ENCODE data around the gene SEMA3E. TPM values are rescaled to one million over a fixed set of nuclear protein-coding genes. Genes with fewer than 3 reads are reported as not detected.
A peak's percentile ranks its signal among the peaks of the same experiment; 100 is the strongest.
"Not testable (repeated sequence)": the region's sequence is repeated elsewhere in the genome, so short reads cannot be mapped to it uniquely, and the experiment has no call there.

The SEMA3E gene
- 1 to 10 TPM; 1.4 to 3.3 (median 2.8) TPM for polyA plus RNA-seq (ENCODE audit: insufficient read length in 4 of 4)

DNA sequence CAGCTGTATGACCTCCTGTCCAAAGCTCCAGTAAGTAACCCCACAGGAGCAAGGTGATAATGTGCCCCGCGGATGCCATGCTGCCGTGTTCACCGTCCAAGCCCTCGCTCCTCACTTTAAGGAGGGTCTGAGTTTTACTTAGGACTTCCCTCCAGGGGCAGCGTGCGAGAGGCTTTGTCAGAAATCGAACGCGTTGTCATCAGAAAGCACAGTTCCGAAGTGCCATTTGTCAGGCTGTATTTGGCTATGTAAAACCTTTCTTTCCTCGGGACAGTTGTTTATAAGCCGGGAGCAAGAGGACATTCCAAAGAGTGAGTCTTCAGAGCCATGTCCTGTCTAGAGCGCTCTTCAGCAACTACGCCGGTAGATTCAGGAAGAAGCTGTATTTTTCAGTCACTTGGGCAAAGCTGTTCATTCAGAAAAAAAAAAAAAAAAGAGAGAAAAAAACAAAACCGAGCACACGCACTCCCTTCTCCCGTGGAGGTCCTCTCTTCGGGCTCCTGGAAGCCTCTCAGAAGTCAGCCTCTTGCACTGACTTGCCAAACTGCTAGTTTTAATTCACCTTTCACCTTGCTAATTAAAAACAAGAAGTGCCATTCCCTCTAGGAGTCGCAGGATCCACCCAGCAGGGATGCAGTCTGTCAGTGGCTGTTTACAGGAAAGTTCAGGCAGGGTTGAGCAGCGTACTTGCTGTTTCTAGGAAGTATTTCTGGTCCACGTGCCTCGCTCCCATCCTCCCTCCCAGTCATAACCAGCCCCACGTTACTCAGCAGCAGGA lies at the start of gene SEMA3E:
Gene SEMA3E, minus strand, starts transcription at position 676 of the 778 bp plus-strand sequence.
- peak in 3 of 4 donors; percentile 15 to 22 (median 16) for DNase-seq (ENCODE audit: low read depth in 4 of 4, low spot score in 3 of 4)

DNA sequence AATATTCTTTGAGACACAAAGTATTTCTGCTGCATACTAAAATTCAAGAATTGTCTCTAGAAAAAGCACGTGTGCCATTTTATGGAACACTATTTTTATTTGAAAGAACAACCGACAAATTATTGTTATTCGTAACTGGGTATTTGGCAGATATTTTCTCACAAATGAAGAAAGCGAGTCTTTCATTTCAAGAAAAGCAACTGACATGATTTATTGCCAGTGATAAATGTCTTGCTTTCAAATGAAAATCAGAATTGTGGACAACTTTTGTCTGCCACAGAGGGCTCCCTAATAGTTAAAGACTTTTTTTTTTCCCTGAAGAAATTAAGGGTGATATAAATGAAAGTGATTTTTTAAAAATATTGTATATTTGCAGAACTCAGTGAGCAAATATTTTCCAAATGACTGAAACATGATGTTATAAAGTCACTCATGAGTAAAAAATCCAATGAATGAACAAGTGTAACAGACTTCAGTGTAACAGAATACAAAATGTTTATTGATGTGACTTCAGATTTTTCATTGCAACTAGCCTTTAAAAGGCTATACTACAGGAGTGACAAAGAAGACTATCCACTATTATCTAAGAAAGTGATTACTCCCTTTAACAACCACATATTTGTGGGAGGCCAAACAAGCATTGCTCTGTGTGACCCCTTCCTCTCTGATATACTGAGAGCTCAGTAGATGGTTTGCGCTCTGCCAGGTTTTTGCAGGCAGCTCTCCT lies 49.0 kb upstream of the SEMA3E start:
- no peak for DNase-seq (ENCODE audit: low read depth in 4 of 4, low spot score in 3 of 4)

DNA sequence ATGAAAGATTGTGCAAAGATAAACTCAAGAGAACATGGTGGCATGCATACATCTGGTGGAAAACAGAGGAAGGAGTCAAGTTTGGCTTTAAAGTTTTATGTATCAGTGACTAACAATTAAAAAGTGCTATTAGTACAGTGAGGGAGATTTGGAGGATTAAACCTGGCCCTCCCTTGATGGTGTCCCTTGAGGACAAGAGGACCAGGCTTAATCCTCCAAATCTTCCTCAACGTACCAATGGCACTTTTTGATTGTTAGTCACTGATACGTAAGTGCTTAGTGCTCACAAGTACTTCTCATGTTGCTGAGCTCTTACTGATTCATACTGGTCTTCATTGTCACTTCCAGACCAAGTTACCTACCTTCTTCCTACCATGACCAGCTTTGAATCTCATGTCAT lies 47.2 kb upstream of the SEMA3E start:
- DNase-seq (ENCODE audit: low read depth in 4 of 4, low spot score in 3 of 4): no peak

DNA sequence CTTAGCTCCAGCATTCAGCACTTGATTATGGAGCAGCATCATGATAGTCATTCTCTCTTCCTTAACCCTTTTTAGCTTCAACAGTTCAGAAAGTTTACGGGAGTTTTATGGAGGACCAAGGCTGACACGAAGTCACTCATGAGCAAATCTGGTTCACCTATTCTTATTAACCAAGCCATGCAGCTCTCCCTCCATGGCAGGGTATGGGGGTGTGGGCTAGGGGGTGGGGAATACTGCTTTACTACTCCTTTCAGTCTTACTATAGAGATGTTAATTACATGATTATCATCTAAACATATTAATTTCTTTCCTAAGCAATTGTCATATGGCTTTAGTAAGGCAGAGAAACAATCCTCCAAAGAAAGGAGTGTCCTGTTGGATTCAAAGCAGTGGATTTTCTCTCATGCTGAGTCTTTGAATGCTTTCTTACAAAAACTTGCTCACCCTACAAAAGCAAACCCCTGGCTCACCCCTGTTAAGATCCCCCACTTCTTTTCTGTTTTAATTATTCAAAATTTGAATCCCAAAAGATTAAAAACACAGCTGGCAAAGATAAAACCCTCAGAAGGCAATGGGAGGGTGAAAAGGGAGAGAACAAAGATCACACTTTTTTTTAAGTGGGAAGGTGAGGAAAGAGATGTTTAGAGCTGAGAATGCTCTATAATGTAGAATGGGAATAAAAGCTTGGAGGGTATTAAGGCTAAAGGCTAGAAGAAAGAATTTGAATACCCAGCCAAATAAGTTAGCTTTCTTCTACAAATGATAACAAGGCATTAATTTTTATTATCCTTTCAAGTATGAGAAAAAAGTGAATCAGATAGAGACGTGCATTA lies 46.4 kb upstream of the SEMA3E start:
- no peak for DNase-seq (ENCODE audit: low read depth in 4 of 4, low spot score in 3 of 4)

DNA sequence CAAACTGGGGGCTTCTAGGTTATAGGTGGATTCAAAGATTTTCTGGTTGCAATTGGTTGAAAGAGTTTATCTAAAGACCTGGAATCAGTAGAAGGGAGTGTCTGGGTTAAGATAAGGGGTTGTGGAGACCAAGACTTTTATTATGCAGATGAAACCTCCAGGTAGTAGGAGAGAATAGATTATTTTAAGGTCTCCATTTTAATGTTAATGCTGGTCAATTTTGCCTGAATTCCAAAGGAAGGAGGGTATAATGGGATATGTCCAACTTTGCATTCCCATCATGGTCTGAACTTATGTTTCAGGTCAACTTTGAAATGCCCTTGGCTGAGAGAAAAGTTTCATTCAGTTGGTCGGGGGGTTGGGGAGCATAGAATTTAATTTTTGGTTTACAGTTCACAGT lies 44.3 kb upstream of the SEMA3E start:
- no peak for DNase-seq (ENCODE audit: low read depth in 4 of 4, low spot score in 3 of 4)

DNA sequence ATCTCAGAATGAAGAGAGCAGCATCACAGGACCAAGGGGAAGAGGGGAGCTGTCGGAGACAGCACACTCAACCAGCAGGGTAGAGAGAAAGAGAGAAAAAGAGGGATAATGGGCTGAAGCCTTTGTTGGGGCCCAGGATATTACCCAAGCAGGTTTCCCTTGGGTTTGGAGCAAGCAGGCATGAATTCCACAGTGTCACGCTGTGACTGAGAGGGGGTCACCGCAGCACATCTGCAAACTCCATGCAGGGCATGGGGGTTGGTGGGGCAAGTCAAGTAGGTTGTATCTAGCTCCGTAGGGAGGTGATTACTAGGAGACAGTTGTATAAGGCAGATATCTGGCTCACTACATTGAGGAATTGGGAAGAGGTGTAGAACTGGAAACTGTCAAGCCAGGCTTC lies 42.2 kb upstream of the SEMA3E start:
- no peak for DNase-seq (ENCODE audit: low read depth in 4 of 4, low spot score in 3 of 4)

DNA sequence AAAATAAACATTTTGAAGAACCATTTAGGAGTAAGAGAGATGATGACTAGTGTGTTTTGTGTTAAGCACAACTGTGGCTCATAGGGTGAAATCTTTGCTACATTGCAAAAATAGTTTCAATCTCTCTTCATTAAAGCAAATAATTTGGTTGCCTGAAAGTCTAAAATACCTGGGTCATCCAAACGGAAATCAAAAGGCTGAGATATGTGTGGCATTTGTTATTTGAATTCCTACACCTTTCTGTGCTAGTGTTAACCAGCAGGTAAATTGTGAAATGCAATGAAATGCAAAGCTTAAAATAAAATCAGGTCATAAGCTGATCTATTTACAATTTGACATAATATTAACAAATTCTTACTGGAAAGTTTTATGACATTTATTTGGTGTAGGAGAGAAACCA lies 40.9 kb upstream of the SEMA3E start:
- no peak for DNase-seq (ENCODE audit: low read depth in 4 of 4, low spot score in 3 of 4)

DNA sequence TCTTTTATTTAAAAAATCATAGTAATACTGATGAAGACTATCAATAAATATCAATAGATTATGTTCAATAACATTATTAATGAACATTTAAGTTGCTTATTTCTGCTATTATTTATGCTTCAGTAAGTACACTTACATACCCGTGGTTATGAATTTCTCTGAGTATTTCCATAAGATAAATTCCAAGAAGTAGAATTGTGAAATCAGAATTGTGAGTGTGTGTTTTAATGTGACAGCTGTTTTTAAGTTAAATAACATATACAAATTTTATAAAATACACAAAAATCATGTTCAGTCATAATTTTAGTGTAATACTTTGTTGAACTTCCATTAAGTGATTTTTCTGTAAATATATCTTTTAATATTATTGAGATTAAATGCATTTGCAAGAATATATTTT lies 37.5 kb upstream of the SEMA3E start:
- no peak for DNase-seq (ENCODE audit: low read depth in 4 of 4, low spot score in 3 of 4)

DNA sequence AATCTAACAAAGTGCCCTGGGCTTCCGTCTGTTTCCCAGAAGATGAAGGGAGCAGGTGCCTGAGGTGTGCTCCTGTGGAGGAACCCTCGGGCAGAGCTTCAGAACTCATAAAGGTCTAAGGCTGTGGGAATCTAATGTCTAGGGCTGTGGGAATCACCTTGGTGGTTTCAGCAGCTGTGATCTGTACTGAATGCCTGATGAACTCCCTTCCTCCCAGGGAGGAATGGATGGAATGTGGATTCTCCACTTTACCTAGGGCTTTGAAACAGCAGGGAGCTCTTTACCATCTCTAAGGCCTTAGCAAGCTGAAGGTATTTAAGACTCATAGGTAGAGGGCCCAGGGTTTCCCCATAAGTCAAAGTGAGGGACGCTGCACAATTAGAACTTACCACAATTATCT lies 36.0 kb upstream of the SEMA3E start:
- no peak for DNase-seq (ENCODE audit: low read depth in 4 of 4, low spot score in 3 of 4)

DNA sequence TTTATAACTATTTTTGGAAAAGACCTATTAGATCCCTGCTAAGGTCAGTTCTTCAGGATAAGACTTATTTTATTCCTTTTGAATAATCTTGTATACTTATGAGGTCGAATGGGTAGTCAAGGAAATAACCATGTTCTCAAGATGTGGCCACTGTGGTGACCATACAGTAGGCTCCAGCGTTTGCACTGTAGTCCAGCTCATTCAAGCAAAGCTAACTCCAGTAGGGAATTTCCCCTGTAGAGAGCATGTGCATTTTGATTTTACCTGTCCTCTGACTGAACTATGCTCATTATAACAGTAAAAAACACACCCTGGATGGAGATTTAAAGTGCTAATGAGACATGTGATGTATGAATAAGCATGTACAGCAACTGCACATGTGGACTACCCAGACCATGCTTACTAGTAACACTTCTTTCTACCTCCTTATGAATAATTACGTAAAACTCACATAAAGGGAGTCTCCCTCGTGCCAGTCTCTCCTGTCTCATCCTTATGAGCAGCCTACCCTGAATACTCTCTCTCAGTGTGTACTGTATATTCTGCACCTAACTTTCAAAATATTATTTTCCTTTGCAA lies 32.4 kb upstream of the SEMA3E start:
- no peak for DNase-seq (ENCODE audit: low read depth in 4 of 4, low spot score in 3 of 4)

DNA sequence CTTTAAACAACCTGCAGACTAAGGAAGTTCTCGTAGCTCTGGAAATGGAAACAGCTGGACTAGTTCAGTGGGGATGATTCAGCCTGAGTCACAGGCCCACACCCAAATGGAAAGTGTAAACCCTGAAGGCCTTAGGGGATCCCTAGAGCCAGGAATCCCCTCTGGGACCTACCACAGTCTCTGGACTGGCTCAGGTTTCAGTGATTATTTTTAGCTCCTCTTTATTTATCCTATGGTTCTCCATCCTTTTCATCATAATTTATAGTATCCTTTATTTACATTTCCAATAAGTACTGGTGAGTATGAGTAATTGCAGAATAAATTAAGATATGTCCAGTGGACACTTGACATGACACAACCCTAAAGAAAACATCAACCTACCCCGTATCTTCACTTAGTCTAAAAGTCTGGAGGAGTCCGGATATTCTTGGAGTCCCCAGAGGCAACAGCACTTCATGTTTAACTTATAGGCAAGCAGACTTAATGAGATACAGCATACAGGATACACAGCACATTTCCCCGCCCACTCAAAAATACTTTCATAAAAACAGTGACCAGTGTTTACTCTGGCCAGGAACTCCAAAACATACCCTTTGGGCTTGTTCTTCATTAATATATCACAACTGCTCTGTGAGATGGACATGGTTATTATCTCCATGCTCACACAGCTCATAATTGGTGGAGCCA lies 28.4 kb upstream of the SEMA3E start:
- DNase-seq (ENCODE audit: low read depth in 4 of 4, low spot score in 3 of 4): peak in 3 of 4 donors; percentile 25 to 39 (median 28)

DNA sequence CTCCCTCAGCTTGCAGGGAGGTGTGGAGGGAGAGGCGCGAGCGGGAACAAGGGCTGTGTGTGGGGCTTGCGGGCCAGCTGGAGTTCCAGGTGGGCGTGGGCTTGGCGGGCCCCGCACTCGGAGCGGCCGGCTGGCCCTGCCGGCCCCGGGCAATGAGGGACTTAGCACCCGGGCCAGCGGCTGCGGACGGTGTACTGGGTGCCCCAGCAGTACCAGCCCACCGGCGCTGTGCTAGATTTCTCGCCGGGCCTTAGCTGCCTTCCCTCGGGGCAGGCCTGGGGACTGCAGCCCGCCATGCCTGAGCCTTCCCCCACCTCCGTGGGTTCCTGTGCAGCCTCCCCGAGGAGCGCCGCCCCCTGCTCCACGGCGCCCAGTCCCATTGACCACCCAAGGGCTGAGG lies 24.4 kb upstream of the SEMA3E start:
- DNase-seq (ENCODE audit: low read depth in 4 of 4, low spot score in 3 of 4): not testable (repeated sequence)

DNA sequence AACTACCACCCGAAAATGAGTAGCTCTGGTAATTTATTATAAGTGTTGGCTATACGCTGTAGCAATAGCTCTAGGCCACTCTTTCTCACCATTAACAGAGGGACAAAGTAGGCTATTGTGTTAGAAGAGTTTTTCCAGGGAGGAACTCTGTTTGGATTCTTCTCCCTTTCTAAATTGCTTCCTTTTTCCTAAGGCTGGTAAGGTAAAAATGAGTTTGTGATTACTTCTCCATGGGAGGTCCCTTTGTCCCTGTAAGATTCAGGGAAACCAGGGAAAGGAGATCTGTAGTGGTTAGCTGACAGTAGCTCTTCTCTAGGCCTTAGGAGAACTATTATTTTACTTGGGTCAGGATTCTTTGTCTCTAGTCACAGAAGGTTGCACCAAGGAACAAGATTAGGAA lies 23.2 kb upstream of the SEMA3E start:
- DNase-seq (ENCODE audit: low read depth in 4 of 4, low spot score in 3 of 4): no peak

DNA sequence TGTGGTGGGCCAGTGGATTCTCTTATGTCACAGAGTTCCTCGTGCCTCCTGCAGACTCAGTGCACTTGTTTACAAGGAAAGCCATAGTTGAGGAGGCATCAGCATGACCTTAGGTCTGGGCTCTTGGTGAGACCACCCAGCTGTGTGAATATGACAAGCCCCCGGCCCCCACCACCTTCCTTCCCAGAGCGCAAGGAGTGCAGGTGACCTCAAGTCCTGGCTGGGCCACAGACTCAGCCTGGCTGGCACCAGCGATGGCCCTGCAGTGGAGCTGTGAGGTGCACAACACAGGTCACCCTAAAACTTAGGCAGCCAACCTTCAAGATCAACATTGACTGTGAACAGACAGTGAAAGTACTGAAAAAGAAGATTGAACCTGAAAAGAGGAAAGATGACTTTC lies 14.2 kb upstream of the SEMA3E start:
- no peak for DNase-seq (ENCODE audit: low read depth in 4 of 4, low spot score in 3 of 4)

DNA sequence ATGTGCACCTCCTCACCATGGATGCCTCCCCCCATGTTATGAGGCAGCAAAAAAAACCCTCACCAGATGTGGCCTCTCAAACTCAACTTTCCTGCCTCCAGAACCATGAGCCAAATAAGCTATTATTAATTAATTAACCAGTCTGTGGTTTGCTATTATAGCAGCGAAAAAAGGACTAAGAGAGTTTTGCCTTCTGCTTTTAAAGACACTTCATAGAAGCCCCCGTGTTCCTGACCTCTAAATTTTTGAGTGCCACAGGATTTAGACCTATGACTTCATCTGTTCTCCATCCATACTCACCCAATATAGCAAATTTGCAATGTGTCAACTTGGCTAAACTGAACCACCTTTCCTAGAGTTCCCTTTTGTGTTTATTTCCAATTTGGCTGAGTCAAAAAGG lies 9.2 kb upstream of the SEMA3E start:
- no peak for DNase-seq (ENCODE audit: low read depth in 4 of 4, low spot score in 3 of 4)

DNA sequence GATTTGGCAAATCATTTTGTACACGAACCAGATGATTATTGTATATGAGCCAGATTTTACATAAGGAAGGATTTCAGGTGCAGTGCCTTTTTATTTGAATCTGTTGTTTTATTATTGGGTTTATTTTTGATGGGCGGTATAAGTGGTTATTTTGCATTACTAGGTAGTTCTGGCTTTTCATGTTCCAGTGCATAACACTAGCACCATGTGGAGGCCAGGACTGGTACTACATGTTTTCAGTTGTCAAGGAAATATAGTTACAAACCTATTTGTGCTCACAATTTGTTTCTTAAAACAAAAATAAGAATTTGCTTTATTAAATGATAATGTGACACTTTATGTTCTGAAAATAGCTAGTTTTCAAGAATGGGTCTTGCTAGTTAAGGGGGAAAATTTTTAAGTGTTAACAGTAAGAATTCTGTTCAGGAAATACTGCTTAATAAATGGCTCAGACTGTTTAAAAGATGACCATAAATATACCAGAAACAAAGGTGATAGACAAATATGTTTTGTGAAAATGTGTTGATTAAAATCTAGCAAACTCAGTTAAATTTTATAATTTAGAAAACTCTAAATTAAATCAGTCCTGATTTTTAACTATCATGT lies 7.1 kb upstream of the SEMA3E start:
- DNase-seq (ENCODE audit: low read depth in 4 of 4, low spot score in 3 of 4): no peak

DNA sequence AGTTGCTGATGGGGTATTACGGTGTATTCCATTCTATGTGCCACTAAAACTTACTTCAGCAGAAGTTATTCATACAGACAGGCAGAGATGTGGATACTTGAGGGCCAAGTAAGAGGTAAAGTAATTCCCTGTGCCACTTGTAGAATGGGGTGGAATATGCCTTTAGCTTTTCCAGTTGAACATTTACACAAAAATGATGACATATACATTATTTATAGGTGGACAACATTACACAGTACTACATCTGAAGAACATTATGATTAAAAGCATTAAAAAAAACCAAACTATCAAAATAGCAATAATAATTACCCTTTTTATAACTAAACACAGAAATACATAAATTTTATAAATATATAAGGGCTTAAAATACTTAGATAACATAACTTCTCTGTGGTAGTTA lies 3.5 kb upstream of the SEMA3E start:
- DNase-seq (ENCODE audit: low read depth in 4 of 4, low spot score in 3 of 4): no peak

DNA sequence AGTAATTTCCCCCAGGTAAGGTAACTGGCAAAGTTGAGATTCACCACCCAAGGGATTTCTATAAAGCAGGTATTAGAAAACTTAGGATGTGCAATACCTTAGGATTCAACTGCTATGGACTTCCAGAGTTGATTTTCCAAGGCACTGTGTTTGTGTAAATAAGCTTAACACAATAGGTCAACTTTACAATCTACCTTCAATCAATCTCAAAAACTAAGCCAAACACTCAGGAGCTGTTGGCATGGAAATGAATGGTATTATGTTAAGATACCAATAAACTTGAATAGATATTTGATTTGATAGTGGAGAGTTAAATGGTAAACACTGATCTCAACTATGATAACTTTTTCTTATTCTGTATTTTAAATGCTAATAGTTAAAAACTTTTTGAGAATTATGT lies 762 bp upstream of the SEMA3E start:
- DNase-seq (ENCODE audit: low read depth in 4 of 4, low spot score in 3 of 4): no peak

DNA sequence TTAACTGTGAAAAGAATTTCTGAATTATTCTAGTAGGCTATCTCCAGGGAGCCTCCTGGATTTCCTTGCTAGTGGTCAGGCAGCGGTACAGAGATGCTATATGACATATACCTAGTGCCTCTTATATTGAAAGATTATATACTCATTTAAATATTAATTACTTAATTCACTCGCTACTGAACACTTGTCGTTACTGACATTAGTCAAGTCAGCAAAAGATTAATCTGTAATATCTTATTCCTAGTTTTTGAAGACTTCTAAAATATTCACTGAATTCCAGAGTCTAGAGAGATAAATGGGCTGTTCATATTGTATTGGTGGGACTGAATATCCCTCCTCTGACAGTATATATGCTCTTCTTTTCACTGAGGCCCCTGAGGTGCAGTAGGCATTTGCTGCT lies 2.9 kb downstream of the SEMA3E start:
- DNase-seq (ENCODE audit: low read depth in 4 of 4, low spot score in 3 of 4): no peak

DNA sequence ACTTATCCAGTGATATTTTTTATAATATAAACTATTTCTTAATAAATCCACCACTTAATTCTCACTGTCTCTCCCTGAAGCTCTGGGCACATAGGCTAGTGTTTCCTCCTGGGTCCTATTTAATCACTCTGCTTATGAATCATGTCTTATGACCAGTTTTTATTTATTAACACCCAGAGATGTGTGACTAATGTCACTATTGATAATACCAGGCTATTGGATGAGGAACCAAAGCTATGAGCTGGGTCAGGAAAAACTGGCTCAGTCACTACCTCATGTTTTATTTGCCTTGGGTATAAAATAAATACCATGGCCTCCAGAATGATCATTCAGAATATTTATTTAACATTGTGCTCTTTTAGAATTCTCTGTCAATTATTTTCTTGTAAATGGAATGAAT lies 5.2 kb downstream of the SEMA3E start:
- DNase-seq (ENCODE audit: low read depth in 4 of 4, low spot score in 3 of 4): no peak
